Measurements from ENCODE around the gene PRKACG.

Gene PRKACG

DNA sequence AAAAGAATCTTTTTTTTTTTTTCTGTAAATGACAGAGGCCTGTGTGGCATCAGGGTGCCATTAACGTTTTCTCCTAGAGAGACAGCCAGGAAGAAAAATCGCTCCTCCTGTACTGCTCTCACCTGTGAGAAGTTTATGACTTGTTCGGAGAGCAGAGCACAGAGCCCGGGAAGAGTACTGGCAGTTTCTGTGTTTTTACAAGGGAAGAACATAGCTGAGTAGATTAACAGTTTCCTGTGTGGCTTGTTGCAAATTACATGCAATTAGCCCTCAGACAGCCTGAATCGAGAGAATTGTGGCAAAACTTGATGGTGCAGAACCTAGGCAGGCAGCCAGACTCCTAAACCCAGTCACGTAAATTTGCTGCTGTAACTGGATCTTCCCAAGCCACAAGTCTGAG is 32.1 kb downstream of the PRKACG start:
- peak; percentile 96 for DNase-seq

DNA sequence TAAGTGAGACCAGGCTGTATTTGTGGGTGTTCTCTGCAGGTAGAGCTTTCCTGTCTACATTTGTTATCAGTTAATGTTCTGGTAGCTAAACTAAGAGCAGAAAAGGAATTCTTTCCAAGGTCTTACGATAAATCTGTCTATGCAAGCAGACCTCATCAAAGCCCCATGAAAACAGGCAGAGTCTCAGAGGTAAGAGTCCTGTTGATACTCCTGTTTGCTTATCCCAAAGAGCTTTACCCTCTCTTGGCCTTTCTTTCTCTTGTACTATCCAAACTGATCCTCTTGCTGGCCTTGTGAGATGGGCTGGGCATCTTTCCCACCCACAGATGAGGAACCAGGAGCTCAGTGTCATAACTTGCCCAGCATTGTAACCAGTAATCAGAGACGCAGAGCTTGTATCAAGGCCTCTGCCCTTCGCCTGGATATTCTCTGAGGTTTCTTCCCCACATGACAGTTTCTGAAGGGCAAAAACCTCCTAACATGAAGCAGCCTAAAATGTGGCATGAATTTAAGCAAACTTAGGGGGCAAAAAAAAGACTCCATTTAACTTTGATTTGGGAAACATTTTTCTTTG is 33.5 kb downstream of the PRKACG start:
- DNase-seq = peak; percentile 80

DNA sequence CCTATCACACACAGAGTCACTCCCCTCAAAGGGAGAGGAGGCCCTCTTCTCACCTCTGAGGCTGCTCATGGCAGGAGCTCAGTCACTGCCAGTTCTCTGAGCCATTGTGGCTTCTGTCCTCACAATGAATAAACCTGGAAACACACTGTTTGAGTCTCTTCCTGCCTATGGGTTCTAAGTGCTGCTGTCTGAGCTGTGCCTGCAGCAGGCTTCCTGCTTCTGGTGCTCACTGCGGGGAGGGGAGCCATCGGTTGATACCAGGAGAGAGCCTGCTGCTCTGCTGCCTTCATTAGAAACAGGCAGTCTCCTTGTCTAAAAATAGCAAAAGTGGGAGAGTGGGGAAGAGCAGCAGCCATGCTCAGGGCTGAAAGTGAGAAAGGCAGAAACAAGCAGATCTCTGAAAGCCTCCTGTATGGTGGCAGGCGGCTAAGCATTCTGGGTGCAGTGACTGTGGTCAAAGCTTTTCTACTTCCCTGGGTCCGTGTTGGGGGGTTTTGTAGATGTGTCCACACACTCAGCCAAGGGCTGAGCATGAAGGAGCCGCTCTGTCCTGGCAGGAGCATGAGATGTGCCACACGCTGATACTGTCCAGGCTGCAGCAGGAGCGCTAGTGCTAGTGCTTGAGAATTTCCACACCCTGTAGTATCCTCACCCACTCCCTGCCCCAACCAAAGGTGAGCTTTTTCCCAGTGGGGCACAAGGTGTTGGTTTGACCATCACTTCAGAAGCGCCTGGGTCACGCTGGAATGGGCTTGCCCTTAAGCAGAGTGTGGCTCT is 34.2 kb downstream of the PRKACG start:
- DNase-seq = peak; percentile 86

DNA sequence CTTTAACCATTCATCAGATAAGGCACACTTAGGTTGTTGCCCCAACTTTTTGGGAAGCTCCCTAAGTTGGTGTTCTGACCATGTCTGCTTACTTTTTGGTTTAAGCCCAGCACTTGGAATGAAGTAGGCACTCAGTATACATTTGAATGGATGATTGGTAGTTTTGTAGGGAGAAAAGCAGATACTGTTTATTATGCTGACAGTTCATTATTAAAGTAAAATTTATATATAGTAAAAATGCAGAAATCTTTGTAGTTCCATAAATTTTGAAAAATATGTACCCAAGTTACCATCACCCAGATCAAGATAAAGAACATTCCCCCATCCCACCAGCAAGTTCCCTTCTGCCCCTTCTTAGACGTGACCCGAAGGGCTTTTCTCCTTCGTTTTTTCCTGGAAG is 35.4 kb downstream of the PRKACG start:
- no peak for DNase-seq

DNA sequence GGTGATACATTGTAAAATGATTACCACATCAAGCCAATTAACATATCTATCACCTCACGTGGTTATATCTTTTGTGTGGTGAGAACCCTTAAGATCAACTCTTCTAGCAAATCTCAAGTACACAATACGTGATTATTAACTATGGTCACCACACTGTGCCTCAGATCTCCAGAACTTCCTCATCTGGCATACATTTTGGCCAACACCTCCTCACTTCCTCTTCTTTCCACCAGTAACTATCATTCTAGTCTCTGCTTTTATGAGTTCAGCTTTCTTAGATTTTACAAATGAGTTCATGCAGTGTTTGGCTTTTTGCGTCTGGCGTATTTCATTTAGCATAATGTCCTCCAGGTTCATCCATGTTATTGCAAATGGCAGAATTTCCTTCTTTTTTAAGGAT is 35.8 kb downstream of the PRKACG start:
- DNase-seq = no peak

DNA sequence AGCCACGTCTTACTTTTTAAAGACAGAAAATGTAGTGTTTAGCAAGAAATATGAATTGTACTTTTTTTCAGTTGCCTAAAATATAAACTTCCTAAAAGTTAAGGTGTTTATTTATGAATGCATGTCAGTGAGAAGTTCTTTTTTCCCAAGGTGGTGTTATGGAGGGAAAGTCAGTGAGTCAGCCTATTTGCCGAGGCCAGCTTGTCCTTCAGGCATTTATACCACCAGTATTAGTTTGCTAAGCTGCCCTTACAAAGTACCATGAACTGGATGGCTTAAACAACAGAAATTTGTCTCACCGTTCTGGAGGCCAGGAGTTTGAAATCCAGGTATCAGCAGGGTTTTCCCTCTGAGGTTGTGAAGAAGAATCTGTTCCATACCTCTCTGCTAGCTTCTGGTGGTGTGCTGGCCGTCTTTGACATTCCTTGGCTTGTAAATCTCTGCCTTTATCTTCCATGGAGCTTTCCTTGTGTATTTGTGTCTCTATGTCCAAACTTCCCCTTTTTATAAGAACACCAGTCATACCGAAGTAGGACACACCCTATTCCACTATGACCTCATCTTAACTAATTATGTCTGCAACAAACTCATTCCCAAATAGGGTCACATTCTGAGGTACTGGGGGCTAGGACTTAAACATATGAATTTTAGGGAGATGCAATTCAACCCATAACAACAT is 38.4 kb downstream of the PRKACG start:
- no peak for DNase-seq

DNA sequence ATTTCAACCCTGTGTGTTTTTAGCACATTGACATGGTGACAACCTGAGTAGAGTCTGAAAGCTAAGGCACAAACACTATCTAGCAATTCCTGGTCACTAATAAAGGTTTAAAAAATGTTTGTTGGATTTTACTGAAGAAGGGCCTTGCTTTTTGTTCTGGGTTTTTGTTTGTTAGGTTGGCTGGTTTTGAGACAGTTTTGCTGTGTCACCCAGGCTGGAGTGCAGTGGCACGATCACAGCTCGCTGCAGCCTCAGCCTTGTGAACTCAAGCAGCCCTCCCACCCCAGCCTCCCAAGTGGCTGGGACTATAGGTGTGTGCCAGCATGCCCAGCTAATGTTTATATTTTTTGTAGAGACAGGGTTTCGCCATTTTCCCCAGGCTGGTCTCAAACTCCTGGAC is 39.0 kb downstream of the PRKACG start:
- DNase-seq = no peak

DNA sequence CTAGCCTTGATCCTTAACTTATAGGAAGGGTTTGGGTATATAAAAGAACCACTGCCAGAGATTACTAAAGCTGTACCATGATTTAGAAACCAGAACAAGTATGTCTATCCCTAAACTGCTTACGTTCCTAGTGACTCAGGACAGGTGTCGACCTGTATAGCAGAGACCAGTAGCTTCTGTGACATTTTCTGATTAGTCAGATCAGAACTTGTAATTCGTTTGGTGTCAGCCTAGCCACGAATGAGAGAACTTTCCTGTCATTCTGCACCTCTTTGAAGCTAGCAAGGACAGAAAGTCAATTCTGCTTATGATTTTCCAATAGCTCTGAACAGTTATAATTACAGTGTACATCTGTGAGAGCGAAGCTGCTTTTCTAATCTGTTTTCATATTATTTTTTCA is 39.5 kb downstream of the PRKACG start:
- no peak for DNase-seq

DNA sequence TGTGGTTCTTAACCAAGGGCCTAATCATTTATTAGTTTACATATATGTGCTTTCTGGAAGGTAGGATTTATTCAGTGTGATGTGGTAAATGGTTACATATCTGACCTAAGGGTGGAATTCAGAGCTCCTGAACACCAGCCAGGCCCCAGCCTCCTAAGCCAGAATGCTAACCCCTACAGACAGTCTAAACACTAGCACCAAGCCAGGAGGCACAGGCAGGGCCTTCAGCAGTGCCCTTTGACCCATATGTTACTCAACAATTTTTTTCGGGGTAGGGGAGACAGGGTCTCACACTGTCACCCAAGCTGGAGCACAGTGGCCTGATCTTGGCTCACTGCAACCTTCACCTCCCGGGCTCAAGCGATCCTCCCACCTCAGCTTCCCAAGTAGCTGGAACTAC is 40.3 kb downstream of the PRKACG start:
- no peak for DNase-seq

DNA sequence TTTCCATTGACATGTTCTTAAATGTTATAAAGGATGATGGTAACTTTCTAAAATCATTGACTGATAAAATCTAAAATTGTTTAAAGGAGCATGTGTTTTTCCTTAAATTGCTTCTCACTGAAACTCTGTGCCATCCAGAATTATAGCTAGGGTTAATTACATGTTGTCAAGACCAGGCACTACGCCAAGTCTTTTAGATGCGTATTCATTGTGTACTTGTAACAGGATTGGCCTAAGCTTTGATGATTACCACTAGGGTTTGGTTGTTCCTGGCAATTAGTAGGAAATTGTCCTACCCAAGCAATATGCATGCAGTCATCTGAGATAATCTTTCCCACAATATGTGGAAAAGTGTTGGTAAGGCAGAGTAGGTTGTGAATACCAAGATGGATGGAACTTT is 43.8 kb downstream of the PRKACG start:
- DNase-seq = peak; percentile 99

DNA sequence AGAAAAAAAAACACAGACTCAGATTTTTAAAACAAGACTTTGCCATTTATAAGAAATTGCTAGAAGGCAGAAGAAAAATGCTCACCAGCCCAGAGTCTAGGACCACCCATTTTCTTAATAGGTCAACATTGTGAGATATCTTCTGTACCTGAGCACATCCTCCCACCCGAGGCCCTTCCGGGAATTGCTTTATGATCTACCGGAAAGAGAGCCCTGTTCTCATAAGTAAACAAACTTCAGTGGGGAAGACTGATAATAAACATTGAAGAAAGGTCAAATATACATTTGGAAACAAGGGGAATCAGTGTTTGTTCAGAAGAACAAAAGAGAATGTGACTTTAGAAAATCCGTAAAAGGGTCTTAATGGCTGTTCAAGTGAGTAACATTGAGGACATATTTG is 44.4 kb downstream of the PRKACG start:
- peak; percentile 93 for DNase-seq

DNA sequence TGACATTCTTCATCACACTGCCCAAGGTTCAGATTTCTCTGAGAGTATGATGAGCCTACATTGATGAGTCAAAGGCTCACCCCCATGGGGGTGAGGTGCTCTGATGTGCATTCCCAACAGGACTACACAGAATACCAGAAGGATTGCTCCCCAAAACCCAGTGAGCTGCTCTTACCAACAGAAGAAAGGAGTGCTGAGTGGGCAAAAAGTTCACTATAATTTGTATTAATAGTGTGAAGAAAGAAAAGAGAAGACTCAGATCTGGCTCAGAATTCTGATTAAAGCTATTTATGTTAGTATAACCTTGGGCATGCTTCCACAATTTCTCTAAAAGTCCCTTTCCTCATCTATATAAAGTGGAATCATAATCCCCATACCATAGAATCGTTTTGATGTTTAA is 46.1 kb downstream of the PRKACG start:
- DNase-seq = no peak

DNA sequence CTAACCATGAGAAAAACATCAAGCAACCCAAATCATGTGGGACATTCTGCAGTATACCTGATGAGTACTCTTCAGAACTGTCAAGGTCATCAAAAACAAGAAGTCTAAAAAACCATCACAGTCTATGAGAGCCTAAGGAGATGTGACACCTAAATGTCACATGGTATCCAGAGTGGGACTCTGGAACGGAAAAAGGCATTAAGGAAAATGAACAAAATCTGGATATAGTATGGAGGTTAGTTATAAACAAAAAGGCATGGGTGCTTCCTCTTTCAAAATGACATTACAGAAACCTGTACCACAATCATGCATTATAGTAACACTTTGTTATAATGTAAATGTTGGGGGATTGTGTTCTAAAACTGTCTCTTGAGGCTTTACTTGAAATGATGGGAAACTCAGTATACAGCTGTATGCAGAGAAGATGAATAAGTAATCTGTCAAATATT is 47.4 kb downstream of the PRKACG start:
- DNase-seq = no peak

DNA sequence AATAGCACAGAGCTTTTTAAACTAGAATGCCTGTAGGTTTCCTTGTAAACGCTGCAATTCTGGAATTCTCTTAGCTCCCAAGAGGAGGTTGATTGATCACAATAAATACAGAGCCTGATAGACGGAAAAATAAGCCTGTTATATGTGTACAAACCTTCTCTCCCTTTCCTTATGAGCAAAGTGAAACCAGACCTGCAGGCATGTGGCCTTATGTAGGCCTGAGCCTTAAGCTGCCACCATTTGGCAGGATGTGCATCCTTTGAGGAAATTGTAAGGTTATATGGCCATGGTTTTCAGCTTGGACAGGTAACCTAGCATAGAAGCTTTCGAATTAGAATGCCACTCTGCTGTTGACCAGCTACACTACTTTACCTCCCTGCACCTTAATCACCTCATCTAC is 49.1 kb downstream of the PRKACG start:
- DNase-seq = peak; percentile 28

DNA sequence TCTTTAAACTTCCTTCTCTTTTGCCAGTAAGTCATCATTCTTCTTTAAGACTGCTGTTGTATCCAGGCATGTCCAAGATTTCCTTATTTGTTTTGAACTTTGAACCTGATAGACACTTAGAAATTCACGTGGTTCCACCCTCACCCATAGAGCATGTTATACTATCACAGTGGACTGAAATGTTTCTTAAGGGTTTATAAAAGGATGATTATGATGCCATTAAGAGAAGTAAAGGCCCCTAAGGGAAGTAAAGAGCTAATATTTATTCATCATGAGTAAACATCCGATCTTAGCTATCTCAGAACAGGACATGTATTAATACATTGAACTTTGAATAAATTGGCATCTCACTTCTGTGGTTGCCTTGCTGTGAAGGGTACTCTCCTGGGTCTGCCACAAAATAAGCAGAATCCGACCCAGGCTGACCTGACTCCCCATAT is 49.8 kb downstream of the PRKACG start:
- peak; percentile 34 for DNase-seq

DNA sequence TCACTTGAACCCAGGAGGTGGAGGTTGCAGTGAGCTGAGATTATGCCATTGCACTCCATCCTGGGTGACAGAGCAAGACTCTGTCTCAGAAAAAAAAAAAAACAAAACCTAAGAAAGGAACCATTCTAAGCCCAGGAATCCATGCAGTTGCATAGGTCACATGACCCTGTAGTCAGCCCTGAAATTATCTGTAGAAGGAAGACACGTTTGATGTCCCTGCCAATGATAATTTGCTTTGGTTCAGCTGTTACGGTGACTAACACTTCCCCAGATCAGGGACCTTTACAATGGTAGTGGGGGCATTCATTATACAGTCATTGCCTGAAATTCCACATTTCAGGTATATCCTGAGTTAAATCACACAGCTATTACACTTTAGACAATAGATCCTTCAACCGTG is 50.5 kb downstream of the PRKACG start:
- no peak for DNase-seq
